OCI-LY7 (cell line): ENCODE measurements around the gene BMERB1. TPM values are rescaled to one million over a fixed set of nuclear protein-coding genes. Genes with fewer than 3 reads are reported as not detected.

Source experiments
- BruUV-seq: library from RNA; stranded (reverse); fragments of 400-500 nt; replicated peaks from 2 replicates; lab custom pipeline; 2021; lab: Mats Ljungman, UMichigan
- CTCF ChIA-PET: fragments of 300-600 bp; sonication (Branson Sonifier 250); formaldehyde crosslinking; loops from one replicate; lab custom pipeline; 2022; ENCODE audit warnings: antibody characterized with exemption; ENCODE audit not compliant: unreplicated experiment; lab: Charles Lee
- POLR2A ChIA-PET: fragments of 300-600 bp; sonication (Branson Sonifier 250); formaldehyde crosslinking; loops from one replicate; lab custom pipeline; 2022; ENCODE audit warnings: antibody characterized with exemption; lab: Charles Lee
- DNase-seq: peaks from one replicate; pipeline ENCODE4 v3.0.0-alpha.2; 2015; ENCODE audit warnings: low spot score
- H2AFZ ChIP-seq: fragments of 200-600 bp; sonication (generic), shearing (Covaris generic); 2 replicates; pipeline ENCODE4 v1.6.1; 2014; ENCODE audit warnings: mild to moderate bottlenecking, antibody characterized with exemption, low read length, moderate library complexity
- H3K27ac ChIP-seq: fragments of 200-600 bp; sonication (generic); 2 replicates; pipeline ENCODE4 v1.5.1; 2014; ENCODE audit warnings: mixed run types, low read depth, mild to moderate bottlenecking, moderate library complexity, low read length, inconsistent platforms; ENCODE audit not compliant: poor library complexity, severe bottlenecking
- H3K36me3 ChIP-seq: fragments of 200-600 bp; sonication (generic); 2 replicates; pipeline ENCODE4 v1.6.1; 2014; ENCODE audit warnings: mild to moderate bottlenecking, antibody characterized with exemption, low read length, moderate library complexity, mixed read lengths; ENCODE audit not compliant: insufficient read depth
- H3K4me1 ChIP-seq: fragments of 200-600 bp; sonication (generic); 2 replicates; pipeline ENCODE4 v1.5.1; 2014; ENCODE audit warnings: mild to moderate bottlenecking, low read length; ENCODE audit not compliant: insufficient read depth, poor library complexity, severe bottlenecking
- H3K4me2 ChIP-seq: fragments of 200-600 bp; sonication (generic); 2 replicates; pipeline ENCODE4 v1.6.1; 2014; ENCODE audit warnings: mild to moderate bottlenecking, low read length
- H3K4me3 ChIP-seq: fragments of 200-600 bp; sonication (generic); 2 replicates; pipeline ENCODE4 v1.5.1; 2014; ENCODE audit warnings: mild to moderate bottlenecking, low read depth, low read length; ENCODE audit not compliant: poor library complexity, severe bottlenecking
- H3K79me2 ChIP-seq: fragments of 200-600 bp; sonication (generic); 2 replicates; pipeline ENCODE4 v1.6.1; 2016; ENCODE audit warnings: low read depth, mild to moderate bottlenecking, low read length, moderate library complexity, mixed read lengths; ENCODE audit not compliant: insufficient read depth
- H3K9me2 ChIP-seq: fragments of 200-600 bp; sonication (generic); 2 replicates; pipeline ENCODE4 v1.6.1; 2016; ENCODE audit warnings: mild to moderate bottlenecking, low read length, mixed read lengths; ENCODE audit not compliant: insufficient read depth
- H3K9me3 ChIP-seq: fragments of 200-600 bp; sonication (generic); 2 replicates; pipeline ENCODE4 v1.6.1; 2014; ENCODE audit warnings: mild to moderate bottlenecking, mixed run types, low read length, mixed read lengths
- H4K20me1 ChIP-seq: fragments of 200-600 bp; sonication (generic); 2 replicates; pipeline ENCODE4 v1.6.1; 2014; ENCODE audit warnings: mild to moderate bottlenecking, antibody characterized with exemption, low read length, moderate library complexity, mixed read lengths; ENCODE audit not compliant: insufficient read depth
- CTCF ChIP-seq: fragments of 200-600 bp; sonication (generic); conservative IDR thresholded peaks from 2 replicates; pipeline ENCODE4 v1.5.1; 2014; ENCODE audit warnings: mild to moderate bottlenecking, antibody characterized with exemption, low read length, moderate library complexity, mixed read lengths
- EZH2phosphoT487 ChIP-seq: fragments of 200-600 bp; sonication (generic); IDR thresholded peaks from 2 replicates; pipeline ENCODE4 v1.6.1; 2018; ENCODE audit warnings: low read depth, borderline replicate concordance, mild to moderate bottlenecking, mixed run types, antibody characterized with exemption, low read length, moderate library complexity, mixed read lengths
- intact Hi-C: fragments of 100-400 bp; cut with micrococcal nuclease; formaldehyde crosslinking; loops from one replicate; pipeline ENCODE4 v1.10.0; 2022; ENCODE audit not compliant: unreplicated experiment
- total RNA-seq, 2 experiments: library from RNA; depleted of rRNA in 1 of 2; stranded (reverse); fragments of >200 nt in 1 of 2; shearing (Covaris generic) in 1 of 2; gene quantifications; 2 replicates each; pipeline ENCODE4 v1.2.3, GENCODE V29; 2014 to 2022

BMERB1 gene
- total RNA-seq, 2 experiments from 2014 or later: not detected

- Histone ChIP-seq H3K9me2 (no peaks in the 10 kb centered on the region), H3K36me3 (no peaks in the 10 kb centered on the region), H3K4me2 (no peak overlapping the region), H4K20me1 (no peaks in the 10 kb centered on the region), H3K4me3 (no peak overlapping the region), H2AFZ (no peak overlapping the region), H3K9me3 (no peaks in the 10 kb centered on the region), H3K79me2 (no peaks in the 10 kb centered on the region), H3K27ac (no peak overlapping the region), H3K4me1 (no peaks in the 10 kb centered on the region)
- CTCF ChIA-PET: no interaction called here
- no TSS peak for BruUV-seq
- TF ChIP-seq CTCF: no peak
- TF ChIP-seq EZH2phosphoT487: no peak
- DNase-seq: no peak
- POLR2A ChIA-PET: no interaction called here
- intact Hi-C loops: no loop called here
Observed at GRCh38 chr16:15484662-15485061, 50.3 kb downstream of the BMERB1 start.

GRCh38 chr16:15485175-15485574, 50.8 kb downstream of the BMERB1 start:
- intact Hi-C loops: no loop called here
- H2AFZ ChIP-seq: no peak overlapping the region
- no peak for TF ChIP-seq EZH2phosphoT487
- no peak for TF ChIP-seq CTCF
- H3K36me3 ChIP-seq: no peaks in the 10 kb centered on the region
- no peak overlapping the region for H3K4me2 ChIP-seq
- CTCF ChIA-PET: no interaction called here
- H3K4me3 ChIP-seq: no peak overlapping the region
- POLR2A ChIA-PET: no interaction called here
- no TSS peak for BruUV-seq
- no peaks in the 10 kb centered on the region for H4K20me1 ChIP-seq
- H3K79me2 ChIP-seq: no peaks in the 10 kb centered on the region
- H3K27ac ChIP-seq: no peak overlapping the region
- H3K4me1 ChIP-seq: no peaks in the 10 kb centered on the region
- H3K9me3 ChIP-seq: no peaks in the 10 kb centered on the region
- no peaks in the 10 kb centered on the region for H3K9me2 ChIP-seq
- no peak for DNase-seq

- TF ChIP-seq EZH2phosphoT487: no peak
- BruUV-seq: no TSS peak
- CTCF ChIA-PET: no interaction called here
- H3K79me2 ChIP-seq: no peaks in the 10 kb centered on the region
- H3K4me1 ChIP-seq: no peaks in the 10 kb centered on the region
- H2AFZ ChIP-seq: no peak overlapping the region
- H3K36me3 ChIP-seq: no peaks in the 10 kb centered on the region
- H4K20me1 ChIP-seq: no peaks in the 10 kb centered on the region
- H3K27ac ChIP-seq: no peak overlapping the region
- H3K9me2 ChIP-seq: no peaks in the 10 kb centered on the region
- no peak for DNase-seq
- no peaks in the 10 kb centered on the region for H3K9me3 ChIP-seq
- no peak overlapping the region for H3K4me2 ChIP-seq
- intact Hi-C loops: no loop called here
- H3K4me3 ChIP-seq: no peak overlapping the region
- POLR2A ChIA-PET: no interaction called here
Observed at GRCh38 chr16:15486661-15487060, 52.3 kb downstream of the BMERB1 start.
